Hepatocyte (in vitro differentiated cells): ENCODE data around the gene TMEM245. TPM values are rescaled to one million over a fixed set of nuclear protein-coding genes. Genes with fewer than 3 reads are reported as not detected.

Experiments
- DNase-seq: peaks from one replicate; pipeline ENCODE4 v3.0.0-alpha.2; 2016; ENCODE audit warnings: low spot score
- H2AFZ ChIP-seq: fragments of 200-600 bp; sonication (generic); 2 replicates; pipeline ENCODE4 v1.6.0; 2016; ENCODE audit warnings: antibody characterized with exemption, mild to moderate bottlenecking
- H3K27ac ChIP-seq: fragments of 200-600 bp; sonication (generic); 2 replicates; pipeline ENCODE4 v1.5.1; 2016; ENCODE audit warnings: mild to moderate bottlenecking
- H3K27me3 ChIP-seq: fragments of 200-600 bp; sonication (generic); 2 replicates; pipeline ENCODE4 v1.6.1; 2016
- H3K36me3 ChIP-seq: fragments of 200-600 bp; sonication (generic); replicated peaks from 2 replicates; pipeline ENCODE4 v1.5.1; 2016; ENCODE audit warnings: low read depth; ENCODE audit not compliant: insufficient read depth
- H3K4me1 ChIP-seq: fragments of 200-600 bp; sonication (generic); 2 replicates; pipeline ENCODE4 v1.5.1; 2016; ENCODE audit warnings: mild to moderate bottlenecking, moderate library complexity; ENCODE audit not compliant: insufficient read depth
- H3K4me2 ChIP-seq: fragments of 200-600 bp; sonication (generic); 2 replicates; pipeline ENCODE4 v1.6.0; 2016
- H3K4me3 ChIP-seq: fragments of 200-600 bp; sonication (generic); 2 replicates; pipeline ENCODE4 v1.5.1; 2016; ENCODE audit warnings: mild to moderate bottlenecking
- H3K79me2 ChIP-seq: fragments of 200-600 bp; sonication (generic); 2 replicates; pipeline ENCODE4 v1.6.0; 2017; ENCODE audit warnings: mild to moderate bottlenecking
- H3K9me2 ChIP-seq: fragments of 200-600 bp; sonication (generic); replicated peaks from 2 replicates; pipeline ENCODE4 v1.6.0; 2017; ENCODE audit warnings: mild to moderate bottlenecking; ENCODE audit not compliant: insufficient read depth
- H3K9me3 ChIP-seq: fragments of 200-600 bp; sonication (generic); 2 replicates; pipeline ENCODE4 v1.5.1; 2016; ENCODE audit warnings: low read depth, mild to moderate bottlenecking
- H4K20me1 ChIP-seq: fragments of 200-600 bp; sonication (generic); 2 replicates; pipeline ENCODE4 v1.6.0; 2016; ENCODE audit warnings: mild to moderate bottlenecking; ENCODE audit not compliant: insufficient read depth, poor library complexity, severe bottlenecking
- EZH2 ChIP-seq: fragments of 200-600 bp; sonication (generic); IDR thresholded peaks from 2 replicates; pipeline ENCODE4 v1.6.1; 2016; ENCODE audit warnings: antibody characterized with exemption, mild to moderate bottlenecking, borderline replicate concordance
- EZH2phosphoT487 ChIP-seq: fragments of 200-600 bp; sonication (generic); IDR thresholded peaks from one replicate; pipeline ENCODE4 v1.6.1; 2018; ENCODE audit warnings: antibody characterized with exemption, mild to moderate bottlenecking, low read depth, moderate library complexity; ENCODE audit not compliant: unreplicated experiment, severe bottlenecking
- WGBS: methylation state at CpG from one replicate; pipeline ENCODE4 v1.1.6; 2016; ENCODE audit warnings: low lambda C conversion rate; ENCODE audit errors: missing lambda C conversion rate; 5-methylcytosine and 5-hydroxymethylcytosine counted together
- polyA plus RNA-seq: library from polyadenylated mRNA; unstranded; fragments of >200 nt; fragmentation: Nextera tagmentation; extraction: Ambion mirVana; gene quantifications from 2 replicates; pipeline ENCODE4 v1.2.1, GENCODE V29; 2016
- total RNA-seq: library from RNA; depleted of rRNA; stranded (reverse); fragments of >200 nt; gene quantifications from 2 replicates; pipeline ENCODE4 v1.2.3, GENCODE V29; 2014
- TF ChIP-seq, protein P1 (sequence below): fragments of 200-600 bp; sonication (generic); IDR thresholded peaks from 2 replicates; pipeline ENCODE4 v1.5.1; 2016; ENCODE audit warnings: antibody characterized with exemption, mild to moderate bottlenecking; ENCODE audit not compliant: poor library complexity

Gene TMEM245
- total and polyA plus RNA-seq, 2 experiments from 2014 or later, result 63.5 to 122 TPM

DNA sequence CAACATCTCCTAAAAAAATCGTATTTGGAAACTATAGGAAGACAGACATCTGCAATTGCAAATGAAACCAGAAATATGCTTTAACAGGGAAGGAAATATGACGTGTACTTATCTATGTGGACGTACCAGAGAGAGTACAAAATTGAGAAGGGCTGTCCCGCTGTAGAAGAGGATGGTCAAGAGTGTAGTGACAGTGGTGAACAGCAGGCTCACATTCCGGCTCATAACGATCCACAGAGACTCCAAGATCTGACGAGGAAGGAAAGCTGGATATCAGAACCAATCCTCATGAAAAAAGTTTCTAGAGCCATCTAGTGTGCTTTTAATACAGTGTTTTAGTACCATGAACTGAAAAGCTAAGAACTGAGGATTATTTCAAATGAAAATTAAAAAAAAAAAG is 69.3 kb downstream of the TMEM245 start:
- Histone ChIP-seq H3K27ac (no peak overlapping the region), H3K9me3 (no peaks in the 10 kb centered on the region), H3K4me2 (no peak overlapping the region), H3K4me3 (no peak overlapping the region), H3K4me1 (no peaks in the 10 kb centered on the region), H3K9me2 (no peaks in the 10 kb centered on the region), H3K27me3 (no peaks in the 10 kb centered on the region), H4K20me1 (no peaks in the 10 kb centered on the region), H2AFZ (no peak overlapping the region), H3K79me2 (no peaks in the 10 kb centered on the region), H3K36me3 (no peaks in the 10 kb centered on the region)
- TF ChIP-seq, protein P1, sequence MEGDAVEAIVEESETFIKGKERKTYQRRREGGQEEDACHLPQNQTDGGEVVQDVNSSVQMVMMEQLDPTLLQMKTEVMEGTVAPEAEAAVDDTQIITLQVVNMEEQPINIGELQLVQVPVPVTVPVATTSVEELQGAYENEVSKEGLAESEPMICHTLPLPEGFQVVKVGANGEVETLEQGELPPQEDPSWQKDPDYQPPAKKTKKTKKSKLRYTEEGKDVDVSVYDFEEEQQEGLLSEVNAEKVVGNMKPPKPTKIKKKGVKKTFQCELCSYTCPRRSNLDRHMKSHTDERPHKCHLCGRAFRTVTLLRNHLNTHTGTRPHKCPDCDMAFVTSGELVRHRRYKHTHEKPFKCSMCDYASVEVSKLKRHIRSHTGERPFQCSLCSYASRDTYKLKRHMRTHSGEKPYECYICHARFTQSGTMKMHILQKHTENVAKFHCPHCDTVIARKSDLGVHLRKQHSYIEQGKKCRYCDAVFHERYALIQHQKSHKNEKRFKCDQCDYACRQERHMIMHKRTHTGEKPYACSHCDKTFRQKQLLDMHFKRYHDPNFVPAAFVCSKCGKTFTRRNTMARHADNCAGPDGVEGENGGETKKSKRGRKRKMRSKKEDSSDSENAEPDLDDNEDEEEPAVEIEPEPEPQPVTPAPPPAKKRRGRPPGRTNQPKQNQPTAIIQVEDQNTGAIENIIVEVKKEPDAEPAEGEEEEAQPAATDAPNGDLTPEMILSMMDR, result no peak
- TF ChIP-seq EZH2phosphoT487 (no peak), EZH2 (no peak)
- no peak for DNase-seq
- 79% methylated on average over 7 of the region's 7 CpGs for WGBS

DNA sequence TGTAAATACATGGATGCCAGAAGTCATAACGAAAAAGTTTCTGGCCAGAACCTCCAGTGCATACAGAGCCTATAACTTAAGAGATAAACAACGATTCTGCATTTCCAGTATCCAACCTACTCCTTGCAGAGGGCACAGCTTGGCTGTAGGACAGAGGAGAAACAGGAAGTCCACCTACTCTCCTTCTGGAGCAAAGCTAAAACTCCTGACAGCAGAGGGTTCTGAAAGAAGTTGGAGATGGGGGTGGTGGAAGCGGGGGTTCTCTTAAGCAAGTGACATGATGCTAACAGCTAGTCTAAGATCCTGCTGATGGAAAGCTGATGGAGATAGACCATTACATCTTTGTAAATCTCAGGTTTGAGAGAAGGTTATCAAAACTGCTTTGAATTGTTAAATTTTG is 70.9 kb downstream of the TMEM245 start:
- H3K27me3 ChIP-seq, result no peaks in the 10 kb centered on the region
- H3K79me2 ChIP-seq, result no peaks in the 10 kb centered on the region
- H3K36me3 ChIP-seq, result no peaks in the 10 kb centered on the region
- H2AFZ ChIP-seq, result no peak overlapping the region
- no peak for DNase-seq
- TF ChIP-seq EZH2 (no peak), EZH2phosphoT487 (no peak)
- TF ChIP-seq, protein P1, result no peak
- H4K20me1 ChIP-seq, result no peaks in the 10 kb centered on the region
- no peaks in the 10 kb centered on the region for H3K9me3 ChIP-seq
- no peak overlapping the region for H3K4me2 ChIP-seq
- no peak overlapping the region for H3K27ac ChIP-seq
- no peaks in the 10 kb centered on the region for H3K4me1 ChIP-seq
- H3K9me2 ChIP-seq, result no peaks in the 10 kb centered on the region
- no peak overlapping the region for H3K4me3 ChIP-seq
- 93% methylated on average over 3 of the region's 3 CpGs for WGBS

DNA sequence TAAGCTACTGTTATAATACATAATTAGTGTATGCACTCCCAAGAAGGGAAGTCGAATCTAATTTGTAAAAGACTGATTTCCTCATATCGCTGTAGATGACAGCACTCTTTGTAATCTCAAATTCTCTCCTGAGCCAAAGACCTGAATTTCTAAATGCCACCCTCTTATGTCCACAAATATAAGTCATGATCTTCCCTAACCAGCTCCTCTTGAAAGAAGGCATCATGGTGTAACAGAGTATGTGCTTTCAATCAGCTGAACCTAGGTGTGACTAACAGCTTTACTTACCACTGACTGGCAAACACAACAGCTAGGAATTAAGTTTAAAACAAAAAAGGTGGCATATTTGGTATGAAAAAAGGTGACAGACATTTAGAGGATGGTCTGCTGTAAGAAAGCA is 72.5 kb downstream of the TMEM245 start:
- H3K9me3 ChIP-seq, result no peaks in the 10 kb centered on the region
- no peaks in the 10 kb centered on the region for H3K36me3 ChIP-seq
- no peaks in the 10 kb centered on the region for H3K4me1 ChIP-seq
- no peak overlapping the region for H3K4me2 ChIP-seq
- H3K4me3 ChIP-seq, result no peak overlapping the region
- TF ChIP-seq, protein P1, result no peak
- TF ChIP-seq EZH2phosphoT487 (no peak), EZH2 (no peak)
- H3K27ac ChIP-seq, result no peak overlapping the region
- no peak overlapping the region for H2AFZ ChIP-seq
- H4K20me1 ChIP-seq, result no peaks in the 10 kb centered on the region
- H3K9me2 ChIP-seq, result no peaks in the 10 kb centered on the region
- no peaks in the 10 kb centered on the region for H3K79me2 ChIP-seq
- no peaks in the 10 kb centered on the region for H3K27me3 ChIP-seq
- WGBS, result 98% methylated on average over 2 of the region's 2 CpGs
- no peak for DNase-seq

DNA sequence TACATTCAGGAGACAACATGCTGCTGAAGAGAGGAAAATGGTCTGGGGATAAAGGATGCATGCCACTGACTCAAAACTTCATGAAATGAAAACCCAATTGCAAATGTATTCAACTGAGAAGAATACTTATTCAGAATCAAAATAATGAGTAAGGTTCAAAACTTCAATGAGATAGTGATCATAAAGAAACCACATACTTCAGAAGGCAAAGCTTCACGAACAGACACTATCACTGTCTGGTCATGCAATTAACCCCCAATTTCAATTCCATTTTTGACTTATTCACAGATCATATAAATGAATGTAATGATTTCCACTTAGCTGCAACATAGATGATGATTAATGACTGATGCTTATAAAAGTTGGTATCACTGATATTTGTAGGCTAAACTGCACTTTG is 73.4 kb downstream of the TMEM245 start:
- H3K9me3 ChIP-seq, result no peaks in the 10 kb centered on the region
- 100% methylated on average over 1 of the region's 1 CpG for WGBS
- no peak overlapping the region for H3K27ac ChIP-seq
- no peak overlapping the region for H3K4me2 ChIP-seq
- no peaks in the 10 kb centered on the region for H3K9me2 ChIP-seq
- H2AFZ ChIP-seq, result no peak overlapping the region
- TF ChIP-seq EZH2phosphoT487, result no peak
- TF ChIP-seq, protein P1, result no peak
- no peak for TF ChIP-seq EZH2
- no peaks in the 10 kb centered on the region for H4K20me1 ChIP-seq
- no peaks in the 10 kb centered on the region for H3K27me3 ChIP-seq
- no peaks in the 10 kb centered on the region for H3K79me2 ChIP-seq
- DNase-seq, result no peak
- no peak overlapping the region for H3K4me3 ChIP-seq
- no peaks in the 10 kb centered on the region for H3K4me1 ChIP-seq
- no peaks in the 10 kb centered on the region for H3K36me3 ChIP-seq
